GM18858 (cell line): ENCODE data around the gene FABP6.
"Not testable (repeated sequence)": the region's sequence is repeated elsewhere in the genome, so short reads cannot be mapped to it uniquely, and the experiment has no call there.

Source experiments
- ATAC-seq: cut with Tn5 transposase; IDR thresholded peaks from one replicate; pipeline ENCODE4 v1.9.1; 2021; ENCODE audit not compliant: unreplicated experiment

FABP6 gene, protein sequence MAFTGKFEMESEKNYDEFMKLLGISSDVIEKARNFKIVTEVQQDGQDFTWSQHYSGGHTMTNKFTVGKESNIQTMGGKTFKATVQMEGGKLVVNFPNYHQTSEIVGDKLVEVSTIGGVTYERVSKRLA

GRCh38 chr5:160229190-160229742 is at the start of gene FABP6:
Gene FABP6, plus strand, starts transcription at chr5:160229506. Its CDS starts 52 bp downstream, at chr5:160229558.
- ATAC-seq = no peak

- ATAC-seq = no peak
Measured at GRCh38 chr5:160180931-160181330, 48.4 kb upstream of the FABP6 start.

GRCh38 chr5:160181965-160182622 is 47.2 kb upstream of the FABP6 start:
- ATAC-seq = no peak

GRCh38 chr5:160183075-160183474 is 46.2 kb upstream of the FABP6 start:
- no peak for ATAC-seq

GRCh38 chr5:160185626-160186360 is 43.5 kb upstream of the FABP6 start:
- ATAC-seq = no peak

DNA sequence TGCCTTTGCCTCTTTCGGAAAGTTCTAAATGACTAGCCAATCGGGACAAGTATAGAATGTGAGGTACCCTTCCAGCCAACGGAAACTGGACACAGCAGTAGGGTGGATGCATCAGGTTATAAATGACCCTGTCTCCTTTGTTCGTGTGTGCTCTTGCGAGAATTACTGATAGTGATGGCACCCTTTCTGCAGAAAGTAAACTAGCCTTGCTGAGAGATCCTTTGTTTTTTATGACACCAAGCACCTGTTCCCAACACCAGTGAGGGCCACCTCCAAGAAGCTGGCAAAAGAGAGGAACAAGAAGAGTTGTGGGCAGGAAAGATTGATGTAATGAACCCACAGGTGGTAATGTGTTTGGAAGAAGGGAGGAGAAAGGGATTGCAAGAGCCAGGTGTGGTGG is 42.8 kb upstream of the FABP6 start:
- no peak for ATAC-seq

GRCh38 chr5:160187091-160187490 is 42.2 kb upstream of the FABP6 start:
- ATAC-seq = no peak

DNA sequence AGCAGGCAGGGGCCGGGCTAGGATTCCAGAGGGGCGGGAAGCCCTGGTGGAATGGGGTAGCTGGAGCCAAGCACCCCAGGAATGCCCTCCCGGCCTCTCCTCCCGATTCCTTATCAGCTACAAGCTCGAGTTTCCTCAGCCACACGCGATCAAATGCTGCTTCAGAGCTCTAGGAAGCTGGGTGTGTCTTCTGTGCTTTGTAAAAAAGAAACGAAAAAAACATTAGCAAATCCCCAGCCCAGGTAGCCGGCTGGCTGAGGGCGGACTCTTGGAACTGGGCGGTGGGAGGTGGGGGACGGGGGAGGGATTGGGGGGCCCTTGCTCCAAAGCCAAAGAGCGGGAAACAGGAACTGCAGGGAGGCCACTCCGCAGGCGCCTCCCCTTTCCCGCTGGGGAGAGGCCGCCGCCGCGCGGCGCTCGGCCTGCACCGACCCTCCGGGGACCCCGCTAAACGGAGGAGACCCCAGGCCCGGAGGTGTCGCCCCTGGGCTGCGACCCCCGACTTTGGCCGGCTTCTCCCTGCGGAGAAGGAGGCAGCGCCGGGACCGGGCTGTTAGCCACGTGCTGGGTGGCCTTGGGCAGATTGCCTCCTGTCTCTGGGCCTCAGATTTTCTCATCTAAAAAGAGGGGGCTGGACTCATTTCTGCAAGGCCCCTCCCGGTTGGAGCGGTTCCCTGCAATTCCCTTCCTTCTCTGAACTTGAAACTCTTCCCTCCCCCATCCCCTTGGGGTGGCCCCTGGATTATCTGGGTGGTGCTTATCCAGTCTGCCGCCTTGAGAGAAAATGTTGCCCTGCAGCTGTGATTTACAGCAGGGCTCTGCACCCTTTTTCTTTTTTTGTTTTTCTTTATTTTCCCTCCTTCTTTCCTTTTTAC is 40.9 kb upstream of the FABP6 start:
- ATAC-seq = no peak

GRCh38 chr5:160192424-160192823 is 36.9 kb upstream of the FABP6 start:
- ATAC-seq = no peak

- ATAC-seq = not testable (repeated sequence)
Measured at GRCh38 chr5:160193076-160193475, 36.2 kb upstream of the FABP6 start.

- ATAC-seq = not testable (repeated sequence)
Measured at GRCh38 chr5:160193790-160194189, 35.5 kb upstream of the FABP6 start.

DNA sequence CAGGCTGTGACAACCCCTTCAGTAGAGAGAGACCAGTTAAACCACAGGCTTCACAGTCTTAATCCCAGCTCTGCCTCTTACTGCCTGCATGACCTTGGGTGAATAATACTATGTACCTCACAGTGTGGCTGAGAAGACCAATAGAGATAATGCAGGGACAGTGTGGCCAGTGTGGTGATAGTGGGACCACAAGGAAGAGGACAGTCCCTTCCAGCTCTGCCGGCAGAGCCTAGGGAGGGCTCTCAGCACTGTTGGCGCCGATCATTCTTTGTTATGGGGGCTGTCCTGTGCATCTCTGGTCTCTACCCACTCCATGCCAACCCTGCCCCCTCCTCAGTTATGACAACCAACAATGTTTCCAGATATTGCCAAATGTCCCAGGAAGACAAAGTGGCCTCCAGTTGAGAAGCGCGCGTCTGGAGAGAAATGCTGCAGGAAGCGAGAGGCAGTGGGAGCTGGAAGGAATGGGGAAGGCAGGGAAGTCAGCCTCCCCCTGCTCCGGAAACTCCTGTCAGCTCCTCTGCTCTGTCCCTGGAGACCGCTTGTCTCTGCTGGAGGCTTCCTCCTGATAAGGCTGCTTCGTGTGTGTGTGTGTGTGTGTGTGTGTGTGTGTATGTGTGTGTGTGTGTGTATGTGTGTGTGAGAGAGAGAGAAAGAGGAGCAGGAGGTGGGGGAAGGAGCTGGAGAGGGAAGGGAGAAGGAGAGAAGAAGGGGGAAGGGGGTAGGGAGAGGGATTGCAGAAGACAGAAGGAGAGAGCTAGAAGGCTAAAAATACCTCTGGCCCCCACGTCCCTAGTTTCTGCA is 31.8 kb upstream of the FABP6 start:
- no peak for ATAC-seq

- no peak for ATAC-seq
Measured at GRCh38 chr5:160198146-160198545, 31.2 kb upstream of the FABP6 start.

- peak; percentile 18 for ATAC-seq
Measured at GRCh38 chr5:160198841-160199409, 30.4 kb upstream of the FABP6 start.

GRCh38 chr5:160199410-160199911 is 29.8 kb upstream of the FABP6 start:
- ATAC-seq = peak; percentile 89

DNA sequence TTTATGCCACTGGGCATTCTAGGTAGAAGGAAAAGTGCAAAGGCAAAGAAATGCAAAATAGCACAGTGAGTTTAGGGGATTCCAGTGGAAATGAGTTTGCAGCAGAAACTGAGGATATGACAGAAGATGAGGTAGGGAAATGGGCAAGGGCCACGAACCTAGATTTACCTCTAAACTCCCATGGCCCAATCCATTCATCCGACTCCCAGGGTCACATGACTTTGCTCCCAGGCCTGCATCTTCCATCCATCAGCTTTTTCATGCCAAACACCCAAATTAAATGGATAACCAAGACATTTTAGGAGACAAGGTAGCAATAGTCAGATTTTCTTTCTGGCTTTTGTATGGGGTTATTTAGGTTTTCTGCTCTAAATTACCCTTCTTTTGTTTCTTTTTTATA is 22.2 kb upstream of the FABP6 start:
- no peak for ATAC-seq

DNA sequence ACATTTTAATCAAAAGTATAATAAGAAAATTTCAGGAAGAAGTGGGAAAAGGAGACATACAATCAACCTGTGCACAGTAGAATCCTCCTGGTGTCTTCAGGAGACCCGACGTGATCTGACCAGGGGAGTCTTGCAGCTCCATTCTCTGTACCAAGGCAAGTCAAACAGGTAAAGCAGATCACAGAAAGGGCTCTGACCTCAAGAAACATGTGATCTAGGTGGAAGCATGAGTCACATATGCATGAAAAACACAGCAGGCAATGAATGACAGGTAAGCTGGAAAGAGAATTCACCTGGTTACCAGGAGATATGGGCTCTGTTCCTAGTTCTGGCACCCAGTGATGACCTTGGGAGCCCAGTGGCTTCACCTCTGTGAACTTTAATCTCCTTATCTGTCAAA is 19.4 kb upstream of the FABP6 start:
- ATAC-seq = no peak

DNA sequence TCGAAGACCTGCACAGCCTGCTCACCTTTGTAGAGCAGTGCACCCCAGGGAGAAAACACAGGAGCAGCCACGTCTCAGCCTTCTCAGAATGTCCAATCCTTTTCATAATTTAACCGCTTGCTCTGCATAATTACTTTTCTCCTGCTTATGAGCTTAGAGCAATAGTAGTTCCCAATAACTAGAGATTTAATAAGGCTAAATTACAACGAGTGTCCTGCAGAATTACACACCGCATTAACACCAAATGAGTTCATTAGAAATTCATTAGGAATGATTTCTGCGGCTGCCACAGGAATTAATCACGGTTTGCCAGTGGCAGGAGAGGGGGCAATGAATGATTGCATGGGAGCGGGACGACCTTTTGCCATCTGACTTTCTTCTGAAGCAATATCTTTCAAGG is 18.7 kb upstream of the FABP6 start:
- ATAC-seq = no peak

GRCh38 chr5:160211352-160211751 is 18.0 kb upstream of the FABP6 start:
- no peak for ATAC-seq

DNA sequence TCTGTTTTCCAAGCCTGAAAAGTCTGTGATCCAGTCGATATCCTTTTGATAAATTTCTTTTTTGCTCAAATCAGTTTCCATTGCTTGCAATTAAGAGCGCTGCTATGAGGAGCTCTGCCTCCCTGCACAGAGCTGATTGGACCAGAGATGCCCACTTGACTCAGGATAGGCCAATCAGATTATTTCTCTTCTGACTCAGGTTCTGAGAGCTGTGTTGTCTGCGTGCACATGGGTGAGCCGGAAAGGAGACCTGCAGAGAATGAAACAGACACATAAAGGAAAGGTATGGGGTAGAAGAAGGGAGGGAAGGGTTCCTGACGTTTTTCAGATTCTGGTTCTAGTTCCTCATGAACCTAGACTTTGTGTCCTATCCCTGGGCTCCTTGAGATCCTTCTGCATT is 15.8 kb upstream of the FABP6 start:
- ATAC-seq = no peak
